ENCODE data around the gene ZNF791.
"Not testable (repeated sequence)": the region's sequence is repeated elsewhere in the genome, so short reads cannot be mapped to it uniquely, and the experiment has no call there.

The ZNF791 gene

DNA sequence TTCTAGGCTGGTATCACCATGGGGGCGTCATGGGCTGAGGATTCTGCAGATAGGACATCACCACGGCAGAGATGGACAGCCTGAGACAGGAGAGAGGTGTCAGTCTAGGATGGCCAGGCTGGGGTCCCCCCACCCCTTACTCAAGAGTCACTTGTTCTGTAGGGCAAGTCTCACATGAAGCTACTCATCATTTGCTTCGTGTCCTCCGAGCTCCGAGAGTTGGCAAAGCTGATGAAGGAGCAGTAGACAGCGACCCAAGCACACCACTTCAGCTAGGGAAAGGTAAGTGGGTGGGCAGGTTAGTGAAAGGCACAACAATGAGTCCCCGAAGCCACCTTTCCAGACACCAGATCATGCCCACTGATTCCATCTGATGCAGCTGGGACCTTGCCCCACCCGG is 57.6 kb downstream of the ZNF791 start:
- no peak for DNase-seq

DNA sequence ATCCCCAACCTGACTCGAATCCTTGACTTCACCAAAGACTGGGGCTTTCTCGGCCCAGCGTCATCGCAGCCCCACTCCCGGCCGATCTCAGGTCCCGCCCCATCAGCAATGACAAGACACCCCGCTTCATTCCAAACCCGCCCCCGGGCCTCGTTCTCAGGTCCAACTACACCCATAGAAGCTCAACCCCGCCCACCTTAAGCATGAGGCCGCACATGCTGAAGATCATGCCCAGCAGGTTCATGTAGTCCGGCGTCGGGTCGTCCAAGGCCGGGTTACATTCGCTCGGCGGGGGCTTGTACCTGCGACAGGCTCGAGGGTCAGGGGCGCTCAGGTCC is 58.2 kb downstream of the ZNF791 start:
- DNase-seq: no peak

GRCh38 chr19:12669270-12670158 is 58.8 kb downstream of the ZNF791 start:
- DNase-seq: peak; percentile 43 to 65

- no peak for DNase-seq
Measured at GRCh38 chr19:12670159-12670928, 59.6 kb downstream of the ZNF791 start.

GRCh38 chr19:12672744-12673143 is 62.0 kb downstream of the ZNF791 start:
- no peak for DNase-seq

GRCh38 chr19:12675399-12675798 is 64.7 kb downstream of the ZNF791 start:
- DNase-seq: no peak

DNA sequence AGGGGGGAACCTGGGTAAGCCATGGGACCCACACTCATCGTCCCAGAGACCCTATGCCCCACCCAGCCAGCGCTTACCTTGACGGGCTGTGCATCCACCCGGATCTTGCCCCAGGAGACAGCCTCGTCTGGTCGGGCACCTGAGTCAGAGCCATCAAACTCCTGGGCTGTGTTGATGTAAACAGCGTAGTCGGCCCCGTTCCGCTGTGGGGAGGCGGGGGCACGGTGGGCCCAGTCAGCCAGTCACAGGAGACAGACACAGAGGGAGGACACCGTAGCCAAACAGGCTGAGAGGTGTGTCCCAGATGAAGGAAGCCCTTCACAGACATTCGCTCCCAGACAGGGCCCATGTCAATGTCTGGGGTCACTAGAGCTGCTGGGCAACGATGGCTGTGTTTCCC is 65.2 kb downstream of the ZNF791 start:
- no peak for DNase-seq

- DNase-seq: peak; percentile 67 to 73
Measured at GRCh38 chr19:12676384-12676792, 65.7 kb downstream of the ZNF791 start.

DNA sequence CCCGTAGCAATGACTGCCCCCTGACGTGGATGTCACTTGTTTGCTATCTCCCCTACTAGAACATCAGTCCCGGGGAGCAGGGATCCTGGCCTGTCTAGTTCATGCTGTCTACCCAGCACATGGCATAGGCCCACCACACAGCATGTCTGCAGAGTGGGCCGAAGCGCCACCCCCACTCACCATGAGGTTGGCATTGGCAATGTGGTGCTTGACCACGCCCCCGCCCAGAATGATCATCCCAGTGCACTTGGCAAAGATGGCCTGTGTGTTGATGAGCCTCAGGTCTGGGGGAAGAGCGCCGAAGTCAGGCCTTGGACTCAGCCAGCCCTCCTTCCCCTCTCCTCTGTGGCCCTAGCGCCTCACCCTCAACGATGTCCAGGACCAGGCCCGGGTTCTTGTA is 66.2 kb downstream of the ZNF791 start:
- DNase-seq: no peak

DNA sequence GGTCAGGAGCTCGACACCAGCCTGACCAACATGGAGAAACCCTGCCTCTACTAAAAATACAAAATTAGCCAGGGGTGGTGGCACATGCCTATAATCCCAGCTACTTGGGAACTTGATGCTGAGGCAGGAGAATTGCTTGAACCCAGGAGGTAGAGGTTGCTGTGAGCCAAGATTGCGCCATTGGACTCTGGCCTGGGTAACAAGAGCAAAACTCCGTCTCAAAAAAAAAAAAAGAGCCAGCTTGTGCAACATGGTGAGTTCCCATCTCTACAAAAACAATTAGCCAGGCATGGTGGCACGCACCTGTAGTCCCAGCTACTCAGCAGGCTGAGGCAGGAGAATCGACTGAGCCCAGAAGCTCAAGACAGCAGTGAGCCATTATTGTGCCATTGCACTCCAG is 67.3 kb downstream of the ZNF791 start:
- not testable (repeated sequence) for DNase-seq

DNA sequence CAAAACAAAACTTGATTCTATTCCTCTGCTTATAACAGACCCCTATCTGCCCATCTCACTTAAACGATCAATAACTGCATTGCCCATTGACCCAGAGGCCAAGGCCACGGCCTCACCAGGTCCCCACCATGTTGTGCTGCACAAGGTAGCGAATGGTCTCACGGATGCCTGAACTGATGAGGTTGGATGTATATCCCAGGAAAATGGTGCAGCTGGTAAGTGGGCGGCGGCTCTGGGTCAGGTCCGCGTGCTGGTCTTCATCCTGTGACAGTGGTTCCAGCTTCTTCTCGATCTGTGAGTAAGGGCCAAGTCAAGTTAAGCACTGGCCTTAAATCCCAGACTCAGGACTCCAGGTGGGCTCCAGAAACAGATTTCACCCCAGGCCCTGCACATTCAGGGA is 69.3 kb downstream of the ZNF791 start:
- no peak for DNase-seq

GRCh38 chr19:12681074-12681987 is 70.6 kb downstream of the ZNF791 start, which contains the start of gene DHPS:
DHPS (minus strand) TSS chr19:12681880; CDS start chr19:12681766, 114 bp downstream.
- peak; percentile 95 to 96 for DNase-seq

All from NCI-H2081 (cell line).